Epithelial cell of esophagus (primary cell): ENCODE data around the gene TMEM229A.
"Not testable (repeated sequence)": the region's sequence is repeated elsewhere in the genome, so short reads cannot be mapped to it uniquely, and the experiment has no call there.

ENCODE experiments used
- DNase-seq: peaks from one replicate; pipeline ENCODE4 v3.0.0; 2010; ENCODE audit warnings: low read depth
- H3K4me3 ChIP-seq: 2 replicates; pipeline ENCODE4 v1.5.1; 2011; ENCODE audit warnings: mild to moderate bottlenecking, low read length, control low read depth
- CTCF ChIP-seq: IDR thresholded peaks from 2 replicates; pipeline ENCODE4 v1.5.1; 2011; ENCODE audit warnings: low read depth, mild to moderate bottlenecking, low read length, control low read depth, inconsistent platforms; ENCODE audit not compliant: insufficient read depth; ENCODE audit errors: missing control alignments

The TMEM229A gene

GRCh38 chr7:124051681-124052377 lies 19.0 kb upstream of the TMEM229A start:
- no peak for DNase-seq
- TF ChIP-seq CTCF = no peak
- H3K4me3 ChIP-seq = no peak overlapping the region

- DNase-seq = peak; percentile 69
- no peak overlapping the region for H3K4me3 ChIP-seq
- TF ChIP-seq CTCF = no peak
These were observed 10.0 kb upstream of the TMEM229A start for GRCh38 chr7:124042826-124043225.

GRCh38 chr7:124041439-124041838 lies 8.6 kb upstream of the TMEM229A start:
- DNase-seq = no peak
- H3K4me3 ChIP-seq = no peak overlapping the region
- no peak for TF ChIP-seq CTCF

- DNase-seq, H3K4me3 ChIP-seq: not testable (repeated sequence)
These were observed 5.0 kb upstream of the TMEM229A start for GRCh38 chr7:124037902-124038301.

GRCh38 chr7:124035706-124036105 lies 2.8 kb upstream of the TMEM229A start:
- no peak for DNase-seq
- no peak for TF ChIP-seq CTCF
- H3K4me3 ChIP-seq = no peak overlapping the region

GRCh38 chr7:124034754-124035100 lies 1.9 kb upstream of the TMEM229A start:
- no peak overlapping the region for H3K4me3 ChIP-seq
- no peak for DNase-seq
- no peak for TF ChIP-seq CTCF

- no peak for TF ChIP-seq CTCF
- no peak overlapping the region for H3K4me3 ChIP-seq
- no peak for DNase-seq
These were observed 1.2 kb upstream of the TMEM229A start for GRCh38 chr7:124033807-124034753.
